Colonic mucosa (tissue), 4 donors: ENCODE results near the gene VASN. TPM values are rescaled to one million over a fixed set of nuclear protein-coding genes. Genes with fewer than 3 reads are reported as not detected.

Experiments
- DNase-seq: peaks from one replicate; pipeline ENCODE4 v3.0.0-alpha.2; 2020
- H3K27ac ChIP-seq: fragments of 200-600 bp; one replicate; pipeline ENCODE4 v1.8.0; 2021
- H3K27me3 ChIP-seq: fragments of 200-600 bp; one replicate; pipeline ENCODE4 v1.8.0; 2021
- H3K36me3 ChIP-seq: fragments of 200-600 bp; one replicate; pipeline ENCODE4 v1.8.0; 2021
- H3K4me1 ChIP-seq: fragments of 200-600 bp; one replicate; pipeline ENCODE4 v1.8.0; 2021; ENCODE audit warnings: mild to moderate bottlenecking
- H3K4me3 ChIP-seq: fragments of 200-600 bp; one replicate; pipeline ENCODE4 v1.8.0; 2021
- H3K9ac ChIP-seq, 2 donors: one replicate each; pipeline ENCODE4 v1.7.0; 2013; ENCODE audit warnings: control low read depth in 2 of 2, low read depth in 2 of 2, low read length in 2 of 2
- H3K9me3 ChIP-seq: fragments of 200-600 bp; one replicate; pipeline ENCODE4 v1.8.0; 2021
- CTCF ChIP-seq: fragments of 200-600 bp; IDR thresholded peaks from one replicate; pipeline ENCODE4 v1.8.0; 2022; ENCODE audit warnings: antibody characterized with exemption, mild to moderate bottlenecking
- intact Hi-C: fragments of 100-400 bp; cut with DNase I; formaldehyde crosslinking; loops from one replicate; pipeline ENCODE4 v1.14.1; 2022
- total RNA-seq, 2 donors: library from RNA; stranded (reverse); fragmentation: NEBNext Ultra II Directional in 1 of 2; extraction: Animal tissue kit (Norgen Biotek cat#: 25700) in 1 of 2; gene quantifications; one replicate each; pipeline ENCODE4 v1.2.1, GENCODE V29; 2021
- donor health status: healthy.
- donor health status: DM: no; HTN: no; CAD: no.
- donor health status: DM: no; HTN: no; CAD: no.

Gene VASN
- total RNA-seq, 2 donors from 2014 or later = 2.7 to 4.1 TPM

- Histone ChIP-seq H3K27me3 (no peaks in the 10 kb centered on the region), H3K4me3 (no peak overlapping the region), H3K9me3 (no peaks in the 10 kb centered on the region), H3K27ac (peak overlapping the region; percentile 45), H3K4me1 (peaks cover 3% of the 10 kb centered on the region), H3K9ac (peak overlapping the region; percentile 15 to 24), H3K36me3 (no peaks in the 10 kb centered on the region)
- intact Hi-C loops = no loop called here
- no peak for DNase-seq
- no peak for TF ChIP-seq CTCF
Observed at GRCh38 chr16:4370151-4370550, 1.5 kb upstream of the VASN start.

- H3K9ac ChIP-seq = peak overlapping the region in 1 of 2 donors; percentile 21
- H3K27me3 ChIP-seq = no peaks in the 10 kb centered on the region
- peaks cover 3% of the 10 kb centered on the region for H3K4me1 ChIP-seq
- intact Hi-C loops = no loop called here
- no peak overlapping the region for H3K4me3 ChIP-seq
- no peaks in the 10 kb centered on the region for H3K9me3 ChIP-seq
- H3K27ac ChIP-seq = peak overlapping the region; percentile 45
- H3K36me3 ChIP-seq = no peaks in the 10 kb centered on the region
- DNase-seq = peak; percentile 66
- no peak for TF ChIP-seq CTCF
Observed at GRCh38 chr16:4370570-4371356, 885 bp upstream of the VASN start.

GRCh38 chr16:4372001-4372577 lies 441 bp downstream of the VASN start:
- no peak for TF ChIP-seq CTCF
- H3K27me3 ChIP-seq = no peaks in the 10 kb centered on the region
- intact Hi-C loops = no loop called here
- H3K27ac ChIP-seq = peak overlapping the region; percentile 45
- DNase-seq = no peak
- H3K9me3 ChIP-seq = no peaks in the 10 kb centered on the region
- peak overlapping the region; percentile 73 to 74 for H3K9ac ChIP-seq
- H3K4me3 ChIP-seq = peak overlapping the region; percentile 52
- no peaks in the 10 kb centered on the region for H3K36me3 ChIP-seq
- peaks cover 3% of the 10 kb centered on the region for H3K4me1 ChIP-seq

- H3K4me1 ChIP-seq = peaks cover 3% of the 10 kb centered on the region
Observed at GRCh38 chr16:4372578-4373355, 1.1 kb downstream of the VASN start.

More at GRCh38 chr16:4372578-4373355, 1.1 kb downstream of the VASN start:
- TF ChIP-seq CTCF = no peak
- DNase-seq = peak; percentile 41
- no peaks in the 10 kb centered on the region for H3K27me3 ChIP-seq
- H3K4me3 ChIP-seq = peak overlapping the region; percentile 52
- H3K9ac ChIP-seq = peak overlapping the region; percentile 73 to 74
- H3K36me3 ChIP-seq = no peaks in the 10 kb centered on the region
- intact Hi-C loops = no loop called here
- H3K9me3 ChIP-seq = no peaks in the 10 kb centered on the region
- peak overlapping the region; percentile 45 for H3K27ac ChIP-seq
